HCT116 (cell line): ENCODE data around the gene GIMD1. TPM values are rescaled to one million over a fixed set of nuclear protein-coding genes. Genes with fewer than 3 reads are reported as not detected.

ENCODE experiments used
- ATAC-seq: fragments of 200-7000 bp; cut with Tn5 transposase; 2 replicates; pipeline ENCODE4 v1.9.1; 2020; ENCODE audit warnings: mild to moderate bottlenecking, moderate library complexity
- BruUV-seq: library from RNA; stranded (reverse); fragments of 400-500 nt; replicated peaks from 2 replicates; lab custom pipeline; 2021; lab: Mats Ljungman, UMichigan
- CTCF ChIA-PET: fragments of 300-600 bp; sonication (Branson Sonifier 250); formaldehyde crosslinking; loops from one replicate; lab custom pipeline; 2021; ENCODE audit warnings: antibody characterized with exemption; lab: Charles Lee
- POLR2A ChIA-PET: fragments of 300-600, 350-600 bp; sonication (Branson Sonifier 250); formaldehyde crosslinking; loops from one replicate; lab custom pipeline; 2021; ENCODE audit warnings: antibody characterized with exemption; lab: Charles Lee
- RAD21 ChIA-PET, 2 experiments: fragments of 300-600 bp; sonication (Branson Sonifier 250); formaldehyde crosslinking; loops; one replicate each; lab custom pipeline; 2023; ENCODE audit warnings: low total read pairs in 2 of 2; ENCODE audit not compliant: uncharacterized antibody in 2 of 2, unreplicated experiment in 2 of 2, low non-redundant PET in 1 of 2; lab: Charles Lee
- DNase-seq: peaks from one replicate; pipeline ENCODE4 v3.0.0-alpha.2; 2010; ENCODE audit warnings: low read depth, low spot score
- H2AFZ ChIP-seq: fragments of 200-600 bp; shearing (Covaris generic), sonication (generic); 2 replicates; pipeline ENCODE4 v1.6.1; 2017; ENCODE audit warnings: low read depth, mixed run types, mixed read lengths, antibody characterized with exemption, low read length; ENCODE audit not compliant: poor library complexity, severe bottlenecking
- H3K27ac ChIP-seq: 2 replicates; pipeline ENCODE4 v1.5.1; 2012; ENCODE audit warnings: low read depth, low read length
- H3K27me3 ChIP-seq: fragments of 200-600 bp; sonication (generic); 2 replicates; pipeline ENCODE4 v1.6.1; 2016; ENCODE audit warnings: mixed run types, low read length, mixed read lengths; ENCODE audit not compliant: insufficient read depth
- H3K36me3 ChIP-seq, 2 experiments: fragments of 200-500 bp in 1 of 2; fragments of 200-600 bp in 1 of 2; sonication (Bioruptor generic) in 1 of 2; sonication (generic) in 1 of 2; 2 replicates each; pipeline versions ENCODE4 v1.5.1 to v1.6.1; 2014 to 2016; ENCODE audit warnings: low read length in 2 of 2, inconsistent platforms in 1 of 2, mixed read lengths in 1 of 2, mixed run types in 1 of 2; ENCODE audit not compliant: insufficient read depth in 2 of 2, control insufficient read depth in 1 of 2
- H3K4me1 ChIP-seq, 2 experiments: fragments of 200-600 bp in 1 of 2; sonication (generic) in 1 of 2; 2 replicates each; pipeline versions ENCODE4 v1.5.1 to v1.6.1; 2012 to 2017; ENCODE audit warnings: low read length in 2 of 2, inconsistent platforms in 1 of 2, mild to moderate bottlenecking in 1 of 2, mixed read lengths in 1 of 2, mixed run types in 1 of 2, moderate library complexity in 1 of 2; ENCODE audit not compliant: insufficient read depth in 2 of 2, control insufficient read depth in 1 of 2
- H3K4me2 ChIP-seq: fragments of 200-600 bp; sonication (generic); 2 replicates; pipeline ENCODE4 v1.6.1; 2017; ENCODE audit warnings: mixed run types, low read length, mixed read lengths
- H3K4me3 ChIP-seq, 2 experiments: fragments of 200-600 bp in 1 of 2; sonication (generic) in 1 of 2; replicated peaks in 1 of 2; 2 replicates each; pipeline ENCODE4 v1.5.1; 2011 to 2016; ENCODE audit warnings: low read length in 2 of 2, control low read depth in 1 of 2, low read depth in 1 of 2, mild to moderate bottlenecking in 1 of 2, mixed read lengths in 1 of 2, mixed run types in 1 of 2
- H3K79me2 ChIP-seq: fragments of 200-600 bp; sonication (generic); 2 replicates; pipeline ENCODE4 v1.6.1; 2017; ENCODE audit warnings: mild to moderate bottlenecking, mixed run types, low read length, moderate library complexity, mixed read lengths; ENCODE audit not compliant: insufficient read depth
- H3K9ac ChIP-seq: fragments of 200-600 bp; sonication (generic); 2 replicates; pipeline ENCODE4 v1.6.1; 2016; ENCODE audit warnings: low read length, mixed read lengths
- H3K9me2 ChIP-seq: fragments of 200-600 bp; sonication (generic), shearing (Covaris generic); 2 replicates; pipeline ENCODE4 v1.6.1; 2017; ENCODE audit warnings: mixed run types, mild to moderate bottlenecking, moderate library complexity; ENCODE audit not compliant: insufficient read depth
- H3K9me3 ChIP-seq, 2 experiments: fragments of 200-500 bp in 1 of 2; fragments of 200-600 bp in 1 of 2; sonication (Bioruptor generic) in 1 of 2; sonication (generic) in 1 of 2; 2 replicates each; pipeline ENCODE4 v1.6.1; 2014 to 2017; ENCODE audit warnings: low read length in 2 of 2, mixed read lengths in 2 of 2, inconsistent platforms in 1 of 2, low read depth in 1 of 2, mild to moderate bottlenecking in 1 of 2, mixed run types in 1 of 2, moderate library complexity in 1 of 2; ENCODE audit not compliant: control insufficient read depth in 1 of 2, insufficient read depth in 1 of 2
- H4K20me1 ChIP-seq: fragments of 200-600 bp; sonication (generic), shearing (Covaris generic); 2 replicates; pipeline ENCODE4 v1.6.1; 2017; ENCODE audit warnings: mixed run types, mild to moderate bottlenecking, moderate library complexity; ENCODE audit not compliant: insufficient read depth
- CBX3 ChIP-seq: IDR thresholded peaks from 2 replicates; pipeline ENCODE4 v1.6.1; 2012; ENCODE audit warnings: low read depth
- EGR1 ChIP-seq: IDR thresholded peaks from 2 replicates; pipeline ENCODE4 v1.6.1; 2012; ENCODE audit warnings: low read depth
- ELF1 ChIP-seq: IDR thresholded peaks from 2 replicates; pipeline ENCODE4 v1.6.1; 2012; ENCODE audit warnings: low read depth, borderline replicate concordance
- EZH2 ChIP-seq: fragments of 200-600 bp; sonication (generic); IDR thresholded peaks from 2 replicates; pipeline ENCODE4 v1.6.1; 2017; ENCODE audit warnings: antibody characterized with exemption, mixed run types
- EZH2phosphoT487 ChIP-seq: fragments of 200-600 bp; IDR thresholded peaks from 2 replicates; pipeline ENCODE4 v1.6.1; 2018; ENCODE audit warnings: antibody characterized with exemption, borderline replicate concordance
- FOSL1 ChIP-seq: IDR thresholded peaks from 2 replicates; pipeline ENCODE4 v1.6.1; 2012; ENCODE audit warnings: low read depth
- JUND ChIP-seq: IDR thresholded peaks from 2 replicates; pipeline ENCODE4 v1.6.1; 2012
- POLR2A ChIP-seq: IDR thresholded peaks from 2 replicates; pipeline ENCODE4 v1.7.0; 2011; ENCODE audit warnings: borderline replicate concordance; ENCODE audit not compliant: insufficient read depth, insufficient read length; ENCODE audit errors: extremely low read depth
- POLR2AphosphoS5 ChIP-seq: IDR thresholded peaks from 2 replicates; pipeline ENCODE4 v1.6.1; 2011; ENCODE audit warnings: mild to moderate bottlenecking, low read depth, low read length, moderate library complexity
- RAD21 ChIP-seq: IDR thresholded peaks from 2 replicates; pipeline ENCODE4 v1.6.1; 2012; ENCODE audit warnings: low read depth, mild to moderate bottlenecking
- SP1 ChIP-seq: IDR thresholded peaks from 2 replicates; pipeline ENCODE4 v1.6.1; 2012; ENCODE audit warnings: low read depth
- SRF ChIP-seq: IDR thresholded peaks from 2 replicates; pipeline ENCODE4 v1.6.1; 2012; ENCODE audit warnings: low read depth
- TCF7L2 ChIP-seq: IDR thresholded peaks from 2 replicates; pipeline ENCODE4 v1.7.0; 2011; ENCODE audit warnings: borderline replicate concordance, inconsistent platforms; ENCODE audit not compliant: insufficient read depth, insufficient read length; ENCODE audit errors: extremely low read depth
- YY1 ChIP-seq: IDR thresholded peaks from 2 replicates; pipeline ENCODE4 v1.6.1; 2011; ENCODE audit warnings: low read length, low read depth, moderate library complexity, mild to moderate bottlenecking; ENCODE audit not compliant: insufficient replicate concordance; ENCODE audit errors: extremely low read depth
- ZNF274 ChIP-seq: fragments of 200-500 bp; sonication (Bioruptor generic); IDR thresholded peaks from 2 replicates; pipeline ENCODE4 v1.6.1; 2014; ENCODE audit warnings: mild to moderate bottlenecking, low read depth, low read length, inconsistent platforms
- intact Hi-C: fragments of 100-400 bp; cut with micrococcal nuclease; formaldehyde crosslinking; loops from 2 replicates; pipeline ENCODE4 v1.10.0; 2022
- total RNA-seq: library from RNA; stranded (reverse); gene quantifications from one replicate; pipeline ENCODE4 v1.2.1, GENCODE V29; 2021; ENCODE audit not compliant: unreplicated experiment
- TF ChIP-seq, protein P1 (sequence below): IDR thresholded peaks from 2 replicates; pipeline ENCODE4 v1.6.1; 2011; ENCODE audit warnings: mild to moderate bottlenecking, low read length, moderate library complexity; ENCODE audit not compliant: insufficient replicate concordance; ENCODE audit errors: extremely low read depth
- TF ChIP-seq, protein P2 (sequence below): IDR thresholded peaks from 2 replicates; pipeline ENCODE4 v1.6.1; 2012
- TF ChIP-seq, protein P3 (sequence below): IDR thresholded peaks from 2 replicates; pipeline ENCODE4 v1.6.1; 2012; ENCODE audit warnings: low read depth
- TF ChIP-seq, protein P4 (sequence below): IDR thresholded peaks from 2 replicates; pipeline ENCODE4 v1.6.1; 2012

Gene GIMD1
- total RNA-seq, 1 experiment from 2014 or later, result not detected

DNA sequence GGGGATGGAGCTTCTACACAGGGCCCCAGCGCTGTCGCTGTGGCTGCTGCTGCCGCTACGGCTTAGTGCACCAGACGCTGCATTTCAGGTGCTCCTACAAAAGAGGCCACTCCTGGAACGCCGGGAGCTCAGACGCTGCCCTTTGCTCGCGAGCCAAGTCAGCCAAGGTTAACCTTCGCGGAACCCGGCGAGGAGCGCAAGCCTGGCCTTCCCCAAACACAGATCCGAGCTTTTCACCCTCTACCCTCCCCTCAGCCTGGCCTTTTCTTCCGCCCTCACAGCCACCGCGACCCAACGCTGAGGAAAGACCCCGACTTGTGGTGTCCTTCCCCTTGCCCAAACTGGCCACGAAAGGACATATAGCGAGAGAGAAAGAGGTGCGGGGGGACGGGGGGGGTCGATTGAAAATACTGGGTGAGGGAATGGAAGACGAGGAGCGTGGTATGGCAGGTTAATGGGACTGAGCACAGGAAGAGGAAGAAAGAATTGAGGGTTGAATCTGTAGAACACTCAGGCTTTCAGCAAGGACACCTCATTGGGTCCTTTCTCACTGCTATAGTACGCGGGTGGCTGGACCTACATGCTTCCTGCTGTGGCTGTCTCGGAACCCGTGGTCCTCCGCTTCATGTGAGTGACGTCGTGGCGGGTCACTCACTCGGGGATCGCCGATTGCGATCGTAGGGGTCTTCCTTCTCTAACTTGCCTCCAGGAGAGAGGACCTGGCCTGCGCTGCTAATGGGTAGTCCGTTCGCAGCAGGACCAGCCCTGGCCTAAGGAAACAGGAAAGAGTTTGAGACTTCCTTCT is 52.4 kb downstream of the GIMD1 start, which contains the start of the genes AIMP1 and TBCK (continued):
- TF ChIP-seq SP1 (peak; percentile 71), EZH2phosphoT487 (no peak), CBX3 (peak; percentile 70), ELF1 (peak; percentile 77), ZNF274 (no peak)

DNA sequence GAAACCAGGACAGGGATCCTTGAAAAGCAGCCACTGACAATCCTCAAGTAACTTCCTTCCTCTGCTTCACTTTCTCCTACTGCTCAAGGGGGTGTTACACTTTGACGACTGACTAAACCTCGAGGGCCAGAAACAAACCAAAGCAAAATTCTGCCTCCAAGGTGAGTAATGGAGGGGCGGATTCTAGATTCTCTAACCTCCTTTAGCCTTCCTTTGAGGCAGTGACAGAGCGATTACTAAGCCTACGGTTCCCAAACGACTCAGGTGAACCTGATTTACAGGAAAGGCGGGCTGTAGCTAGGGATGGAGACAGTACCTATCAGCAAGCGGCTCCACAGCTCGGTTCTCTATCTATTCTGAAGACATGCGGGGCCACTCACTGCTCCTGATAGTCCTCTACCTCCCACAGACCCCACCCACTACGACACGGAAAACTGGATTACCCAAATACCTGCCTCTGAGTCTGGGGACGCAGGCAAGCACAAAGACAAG is 53.1 kb downstream of the GIMD1 start:
- Histone ChIP-seq H3K79me2 (peaks cover 84% of the 10 kb centered on the region), H3K27me3 (no peaks in the 10 kb centered on the region), H3K9me2 (no peaks in the 10 kb centered on the region), H3K27ac (peak overlapping the region; percentile 74), H4K20me1 (no peaks in the 10 kb centered on the region), H3K4me2 (peak overlapping the region; percentile 73), H2AFZ (no peak overlapping the region), H3K4me1 (peaks cover 5 to 13% of the 10 kb centered on the region in 2 experiments; a peak in 3 of 4 replicates), H3K9me3 (no peaks in the 10 kb centered on the region), H3K36me3 (no peaks in the 10 kb centered on the region), H3K4me3 (peak overlapping the region; percentile 84 to 88), H3K9ac (peak overlapping the region; percentile 87)
- ChIA-PET RAD21 (interaction anchor here in 1 of 2 experiments (0.7 kb wide), 2 partner anchors 16 to 47 kb away, joined by 3 to 4 read pairs; no protein-coding TSS in a partner anchor), CTCF (interaction anchor here (0.9 to 1.0 kb wide), 2 partner anchors 13 to 20 kb away, joined by 3 to 8 read pairs; no protein-coding TSS in a partner anchor), POLR2A (interaction anchor here (0.6 to 1.3 kb wide), 3 partner anchors 11 to 200 kb away, joined by 3 to 5 read pairs (median 3); no protein-coding TSS in a partner anchor)
- no peak for DNase-seq
- intact Hi-C loops, result no loop called here
- ATAC-seq, result peak; percentile 51
- TSS peak; percentile 82 for BruUV-seq
- TF ChIP-seq EZH2 (no peak), JUND (no peak), RAD21 (no peak), POLR2AphosphoS5 (no peak), SP1 (no peak), EGR1 (no peak), YY1 (no peak), EZH2phosphoT487 (no peak), POLR2A (no peak), SRF (no peak), FOSL1 (no peak), CBX3 (no peak), TCF7L2 (no peak)
- TF ChIP-seq, protein P1, sequence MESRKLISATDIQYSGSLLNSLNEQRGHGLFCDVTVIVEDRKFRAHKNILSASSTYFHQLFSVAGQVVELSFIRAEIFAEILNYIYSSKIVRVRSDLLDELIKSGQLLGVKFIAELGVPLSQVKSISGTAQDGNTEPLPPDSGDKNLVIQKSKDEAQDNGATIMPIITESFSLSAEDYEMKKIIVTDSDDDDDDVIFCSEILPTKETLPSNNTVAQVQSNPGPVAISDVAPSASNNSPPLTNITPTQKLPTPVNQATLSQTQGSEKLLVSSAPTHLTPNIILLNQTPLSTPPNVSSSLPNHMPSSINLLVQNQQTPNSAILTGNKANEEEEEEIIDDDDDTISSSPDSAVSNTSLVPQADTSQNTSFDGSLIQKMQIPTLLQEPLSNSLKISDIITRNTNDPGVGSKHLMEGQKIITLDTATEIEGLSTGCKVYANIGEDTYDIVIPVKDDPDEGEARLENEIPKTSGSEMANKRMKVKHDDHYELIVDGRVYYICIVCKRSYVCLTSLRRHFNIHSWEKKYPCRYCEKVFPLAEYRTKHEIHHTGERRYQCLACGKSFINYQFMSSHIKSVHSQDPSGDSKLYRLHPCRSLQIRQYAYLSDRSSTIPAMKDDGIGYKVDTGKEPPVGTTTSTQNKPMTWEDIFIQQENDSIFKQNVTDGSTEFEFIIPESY, result no peak
- TF ChIP-seq, protein P2, sequence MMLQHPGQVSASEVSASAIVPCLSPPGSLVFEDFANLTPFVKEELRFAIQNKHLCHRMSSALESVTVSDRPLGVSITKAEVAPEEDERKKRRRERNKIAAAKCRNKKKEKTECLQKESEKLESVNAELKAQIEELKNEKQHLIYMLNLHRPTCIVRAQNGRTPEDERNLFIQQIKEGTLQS, result no peak
- TF ChIP-seq, protein P3, sequence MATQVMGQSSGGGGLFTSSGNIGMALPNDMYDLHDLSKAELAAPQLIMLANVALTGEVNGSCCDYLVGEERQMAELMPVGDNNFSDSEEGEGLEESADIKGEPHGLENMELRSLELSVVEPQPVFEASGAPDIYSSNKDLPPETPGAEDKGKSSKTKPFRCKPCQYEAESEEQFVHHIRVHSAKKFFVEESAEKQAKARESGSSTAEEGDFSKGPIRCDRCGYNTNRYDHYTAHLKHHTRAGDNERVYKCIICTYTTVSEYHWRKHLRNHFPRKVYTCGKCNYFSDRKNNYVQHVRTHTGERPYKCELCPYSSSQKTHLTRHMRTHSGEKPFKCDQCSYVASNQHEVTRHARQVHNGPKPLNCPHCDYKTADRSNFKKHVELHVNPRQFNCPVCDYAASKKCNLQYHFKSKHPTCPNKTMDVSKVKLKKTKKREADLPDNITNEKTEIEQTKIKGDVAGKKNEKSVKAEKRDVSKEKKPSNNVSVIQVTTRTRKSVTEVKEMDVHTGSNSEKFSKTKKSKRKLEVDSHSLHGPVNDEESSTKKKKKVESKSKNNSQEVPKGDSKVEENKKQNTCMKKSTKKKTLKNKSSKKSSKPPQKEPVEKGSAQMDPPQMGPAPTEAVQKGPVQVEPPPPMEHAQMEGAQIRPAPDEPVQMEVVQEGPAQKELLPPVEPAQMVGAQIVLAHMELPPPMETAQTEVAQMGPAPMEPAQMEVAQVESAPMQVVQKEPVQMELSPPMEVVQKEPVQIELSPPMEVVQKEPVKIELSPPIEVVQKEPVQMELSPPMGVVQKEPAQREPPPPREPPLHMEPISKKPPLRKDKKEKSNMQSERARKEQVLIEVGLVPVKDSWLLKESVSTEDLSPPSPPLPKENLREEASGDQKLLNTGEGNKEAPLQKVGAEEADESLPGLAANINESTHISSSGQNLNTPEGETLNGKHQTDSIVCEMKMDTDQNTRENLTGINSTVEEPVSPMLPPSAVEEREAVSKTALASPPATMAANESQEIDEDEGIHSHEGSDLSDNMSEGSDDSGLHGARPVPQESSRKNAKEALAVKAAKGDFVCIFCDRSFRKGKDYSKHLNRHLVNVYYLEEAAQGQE, result no peak
- TF ChIP-seq, protein P4, sequence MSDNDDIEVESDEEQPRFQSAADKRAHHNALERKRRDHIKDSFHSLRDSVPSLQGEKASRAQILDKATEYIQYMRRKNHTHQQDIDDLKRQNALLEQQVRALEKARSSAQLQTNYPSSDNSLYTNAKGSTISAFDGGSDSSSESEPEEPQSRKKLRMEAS, result no peak; the same call in 1 of the 2 replicates
